Measurements from ENCODE around the gene EEF2. TPM values are rescaled to one million over a fixed set of nuclear protein-coding genes. Genes with fewer than 3 reads are reported as not detected.

EEF2 gene
- total RNA-seq, 1 experiment from 2014 or later, result 3,126 TPM

GRCh38 chr19:4023600-4024398 is 38.5 kb upstream of the EEF2 start:
- intact Hi-C loops (cut with micrococcal nuclease), result no loop called here
- no peak for TF ChIP-seq CTCF (IDR thresholded peaks at IDR 0.05; ENCODE audit: unreplicated experiment)
- Mint-ChIP-seq H3K27me3 (ENCODE audit: insufficient read depth, unreplicated experiment) (no peaks in the 10 kb centered on the region), H3K36me3 (ENCODE audit: insufficient read depth, unreplicated experiment) (peaks cover 37% of the 10 kb centered on the region), H3K4me3 (ENCODE audit: unreplicated experiment) (no peak overlapping the region), H3K9me3 (ENCODE audit: unreplicated experiment) (no peaks in the 10 kb centered on the region), H3K27ac (ENCODE audit: low read depth, unreplicated experiment) (no peak overlapping the region), H3K4me1 (ENCODE audit: insufficient read depth, unreplicated experiment) (no peaks in the 10 kb centered on the region)
- ChIA-PET CTCF (no interaction called here), POLR2A (no interaction called here)
- BruUV-seq (replicated peaks), result no TSS peak
- DNase-seq (ENCODE audit: unreplicated experiment), result no peak

- no TSS peak for BruUV-seq (replicated peaks)
- Mint-ChIP-seq H3K27ac (ENCODE audit: low read depth, unreplicated experiment) (no peak overlapping the region), H3K4me3 (ENCODE audit: unreplicated experiment) (no peak overlapping the region), H3K27me3 (ENCODE audit: insufficient read depth, unreplicated experiment) (no peaks in the 10 kb centered on the region), H3K36me3 (ENCODE audit: insufficient read depth, unreplicated experiment) (peaks cover 32% of the 10 kb centered on the region), H3K4me1 (ENCODE audit: insufficient read depth, unreplicated experiment) (no peaks in the 10 kb centered on the region), H3K9me3 (ENCODE audit: unreplicated experiment) (no peaks in the 10 kb centered on the region)
- intact Hi-C loops (cut with micrococcal nuclease), result no loop called here
- POLR2A ChIA-PET, result no interaction called here
- TF ChIP-seq CTCF (IDR thresholded peaks at IDR 0.05; ENCODE audit: unreplicated experiment), result no peak
- CTCF ChIA-PET, result no interaction called here
- DNase-seq (ENCODE audit: unreplicated experiment), result no peak
Observed at GRCh38 chr19:4019578-4019977, 34.3 kb upstream of the EEF2 start.

GRCh38 chr19:4018775-4019504 is 33.7 kb upstream of the EEF2 start:
- no TSS peak for BruUV-seq (replicated peaks)
- H3K27me3 Mint-ChIP-seq (ENCODE audit: insufficient read depth, unreplicated experiment), result no peaks in the 10 kb centered on the region
- H3K9me3 Mint-ChIP-seq (ENCODE audit: unreplicated experiment), result no peaks in the 10 kb centered on the region
- H3K4me3 Mint-ChIP-seq (ENCODE audit: unreplicated experiment), result no peak overlapping the region
- ChIA-PET CTCF (interaction anchor here (0.6 kb wide), 1 partner anchor 170 kb away, joined by 3 read pairs; no protein-coding TSS in a partner anchor), POLR2A (no interaction called here)
- no peaks in the 10 kb centered on the region for H3K4me1 Mint-ChIP-seq (ENCODE audit: insufficient read depth, unreplicated experiment)
- no peak overlapping the region for H3K27ac Mint-ChIP-seq (ENCODE audit: low read depth, unreplicated experiment)
- TF ChIP-seq CTCF (IDR thresholded peaks at IDR 0.05; ENCODE audit: unreplicated experiment), result no peak
- peaks cover 26% of the 10 kb centered on the region for H3K36me3 Mint-ChIP-seq (ENCODE audit: insufficient read depth, unreplicated experiment)
- intact Hi-C loops (cut with micrococcal nuclease), result no loop called here
- DNase-seq (ENCODE audit: unreplicated experiment), result no peak

- no peaks in the 10 kb centered on the region for H3K9me3 Mint-ChIP-seq (ENCODE audit: unreplicated experiment)
- no peaks in the 10 kb centered on the region for H3K27me3 Mint-ChIP-seq (ENCODE audit: insufficient read depth, unreplicated experiment)
- H3K4me3 Mint-ChIP-seq (ENCODE audit: unreplicated experiment), result no peak overlapping the region
- ChIA-PET POLR2A (no interaction called here), CTCF (no interaction called here)
- no peak for DNase-seq (ENCODE audit: unreplicated experiment)
- H3K36me3 Mint-ChIP-seq (ENCODE audit: insufficient read depth, unreplicated experiment), result peaks cover 22% of the 10 kb centered on the region
- intact Hi-C loops (cut with micrococcal nuclease), result no loop called here
- H3K4me1 Mint-ChIP-seq (ENCODE audit: insufficient read depth, unreplicated experiment), result no peaks in the 10 kb centered on the region
- BruUV-seq (replicated peaks), result no TSS peak
- no peak for TF ChIP-seq CTCF (IDR thresholded peaks at IDR 0.05; ENCODE audit: unreplicated experiment)
- no peak overlapping the region for H3K27ac Mint-ChIP-seq (ENCODE audit: low read depth, unreplicated experiment)
Observed at GRCh38 chr19:4018140-4018613, 32.9 kb upstream of the EEF2 start.

Data from MCF 10A (cell line).